COR-L47 (cell line): Measurements from ENCODE around the gene HIF3A.
"Not testable (repeated sequence)": the region's sequence is repeated elsewhere in the genome, so short reads cannot be mapped to it uniquely, and the experiment has no call there.

Experiments used
- DNase-seq: peaks from one replicate; lab custom pipeline; 2025; lab: John Stamatoyannopoulos, UW

HIF3A gene

DNA sequence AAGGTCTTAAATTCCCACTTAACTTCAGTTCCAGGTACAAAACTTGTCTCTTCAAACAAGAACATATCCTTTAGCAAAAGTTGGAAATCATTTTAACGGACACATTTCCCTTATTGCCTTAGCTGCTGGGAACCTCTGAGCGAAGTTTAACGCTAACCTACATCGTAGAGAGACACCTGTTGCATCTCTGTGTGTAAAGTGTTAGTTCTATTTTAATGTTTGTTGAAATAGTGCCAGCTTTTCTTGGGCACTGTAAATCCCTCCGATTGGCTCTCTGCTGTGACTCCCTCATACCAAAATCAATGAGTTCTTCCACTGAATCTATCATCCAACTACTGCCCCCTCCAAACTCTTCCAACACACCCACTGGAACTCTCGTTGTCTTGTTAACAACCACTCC is 2.3 kb upstream of the HIF3A start:
- no peak for DNase-seq

DNA sequence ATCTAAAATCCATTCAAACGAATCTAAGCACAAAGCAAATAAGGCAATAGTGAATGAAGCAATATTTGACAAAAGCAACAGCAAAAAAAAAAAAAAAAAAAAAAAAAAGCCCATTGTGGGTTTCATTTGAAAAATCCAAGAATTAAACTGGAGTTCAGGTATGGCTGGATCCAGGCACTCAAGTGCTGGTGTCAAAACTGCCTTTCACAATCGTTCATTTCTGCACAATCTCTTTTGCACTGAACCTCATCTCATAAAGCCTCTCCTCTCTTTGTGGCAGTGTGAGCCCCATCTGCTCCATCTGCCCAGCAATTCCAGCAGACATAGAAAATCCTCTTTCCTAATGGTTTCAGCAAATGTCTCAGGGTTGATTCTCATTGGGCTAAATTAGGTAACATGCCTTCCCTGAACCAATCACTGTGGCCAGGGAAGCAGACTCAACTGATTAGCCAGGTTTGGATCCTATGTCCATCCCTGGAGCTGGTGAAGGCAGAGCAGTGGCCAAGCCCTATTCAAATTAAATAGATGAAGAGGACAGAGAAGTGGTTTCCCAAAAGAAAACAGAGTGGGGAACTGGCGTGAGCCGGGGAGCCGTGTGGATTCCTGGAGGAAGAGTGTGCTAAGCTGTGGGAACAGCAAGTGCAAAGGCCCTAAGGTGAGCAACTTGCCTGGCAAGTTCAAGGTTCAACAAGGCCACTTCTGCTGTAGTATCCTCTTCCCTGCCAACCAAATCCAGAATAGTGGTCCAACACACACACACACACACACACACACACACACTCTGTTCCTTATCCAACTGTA is 1.2 kb upstream of the HIF3A start:
- DNase-seq: no peak

DNA sequence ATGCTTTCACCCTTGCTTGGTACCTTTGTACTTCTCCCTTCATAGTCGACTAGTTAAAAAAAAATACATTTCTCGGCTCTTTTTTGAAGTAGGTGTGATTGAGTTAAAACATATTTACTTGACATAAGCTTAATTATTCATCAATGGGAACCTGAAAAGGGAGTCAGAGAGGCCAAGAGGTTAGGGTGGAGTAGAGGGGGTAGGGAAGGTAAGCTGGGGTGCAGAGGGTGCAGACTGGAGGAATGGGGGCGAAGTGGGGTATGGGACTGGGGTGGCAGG is 701 bp upstream of the HIF3A start:
- no peak for DNase-seq

DNA sequence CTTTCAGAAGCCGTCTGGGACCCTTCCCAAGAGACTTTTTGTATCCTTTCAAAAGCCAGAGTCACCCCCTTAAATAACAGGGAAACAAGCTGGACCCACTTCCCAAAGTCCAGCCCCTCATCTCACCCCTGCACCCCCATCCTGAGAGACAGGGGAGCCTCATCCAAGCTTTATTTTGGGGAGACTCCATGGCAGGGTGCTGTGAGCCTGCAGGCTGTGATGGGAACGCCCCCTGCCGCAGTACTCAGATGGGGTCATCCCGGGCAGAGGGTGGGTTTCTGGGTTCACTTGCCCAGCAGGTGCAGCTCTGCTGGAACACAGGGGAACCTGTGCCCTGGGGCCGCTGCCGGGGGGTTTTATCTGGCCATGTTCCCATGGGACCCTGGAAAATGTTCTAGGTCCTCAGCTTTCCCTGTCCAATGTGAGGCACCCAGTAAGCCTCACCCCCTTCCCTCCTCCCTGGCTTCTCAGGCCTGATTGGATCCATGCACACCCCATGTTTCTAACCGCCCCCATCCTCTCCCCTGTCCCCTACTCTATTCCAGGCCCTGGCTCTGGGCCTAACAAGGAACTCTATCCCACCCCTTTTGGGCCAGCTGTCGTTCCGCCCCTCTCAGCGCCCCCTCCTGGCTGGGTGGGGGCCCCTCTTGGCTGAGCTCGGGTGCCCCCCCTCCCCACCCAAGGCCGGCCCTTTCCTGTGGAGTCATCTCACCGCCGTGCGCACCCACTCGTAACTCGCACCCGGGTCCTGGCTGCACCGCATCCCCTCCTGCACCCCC is 1.0 kb downstream of the HIF3A start:
- no peak for DNase-seq

DNA sequence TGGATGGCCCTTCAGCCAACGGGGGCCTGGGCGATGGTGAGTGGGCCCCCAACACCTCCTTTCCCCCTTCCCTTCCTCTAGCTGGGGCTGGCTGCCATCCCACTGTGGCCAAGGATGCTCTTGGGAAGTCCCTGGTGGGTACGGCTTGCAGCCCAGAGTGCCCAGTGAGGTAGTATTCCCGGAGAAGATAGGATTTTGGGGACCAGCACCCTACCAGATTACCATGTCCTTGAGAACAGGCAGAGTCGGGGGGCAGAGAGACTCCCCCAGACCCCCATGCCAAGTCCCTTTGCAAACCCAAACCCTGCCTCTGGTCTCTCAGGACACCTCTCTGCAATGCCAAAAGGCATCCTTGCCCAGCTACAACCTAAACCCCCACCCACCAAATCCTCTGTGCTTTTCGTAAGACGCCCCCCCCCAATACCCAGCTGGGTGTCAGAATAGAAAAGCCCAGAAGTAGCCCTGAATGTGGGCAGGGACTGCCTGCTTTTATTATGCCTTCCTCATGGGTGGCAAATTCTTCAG is 1.7 kb downstream of the HIF3A start:
- no peak for DNase-seq

DNA sequence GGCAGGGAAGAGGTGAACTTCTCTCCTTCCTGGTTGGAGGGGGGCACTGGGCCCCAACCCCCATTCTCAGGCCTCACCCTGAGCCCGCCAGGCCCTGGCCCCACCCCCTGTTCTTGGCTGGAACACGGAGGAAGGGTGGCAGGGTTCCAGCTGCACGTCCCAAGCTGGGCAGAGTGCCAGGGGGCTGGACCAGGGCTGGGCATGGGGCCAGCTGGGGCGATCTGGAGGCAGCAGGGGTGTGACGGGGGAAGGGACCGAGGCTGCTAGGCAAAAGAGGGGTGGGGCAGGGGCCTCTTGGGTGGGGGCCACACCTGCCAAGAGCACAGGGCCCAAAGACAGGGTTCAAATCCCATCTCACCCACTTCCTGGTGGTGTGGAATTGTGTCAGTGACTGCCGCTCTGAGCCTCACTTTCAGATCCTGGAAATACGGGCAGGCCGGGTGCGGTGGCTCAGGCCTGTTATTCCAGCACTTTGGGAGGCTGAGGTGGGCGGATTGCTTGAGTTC is 2.2 kb downstream of the HIF3A start:
- peak; percentile 98 for DNase-seq

DNA sequence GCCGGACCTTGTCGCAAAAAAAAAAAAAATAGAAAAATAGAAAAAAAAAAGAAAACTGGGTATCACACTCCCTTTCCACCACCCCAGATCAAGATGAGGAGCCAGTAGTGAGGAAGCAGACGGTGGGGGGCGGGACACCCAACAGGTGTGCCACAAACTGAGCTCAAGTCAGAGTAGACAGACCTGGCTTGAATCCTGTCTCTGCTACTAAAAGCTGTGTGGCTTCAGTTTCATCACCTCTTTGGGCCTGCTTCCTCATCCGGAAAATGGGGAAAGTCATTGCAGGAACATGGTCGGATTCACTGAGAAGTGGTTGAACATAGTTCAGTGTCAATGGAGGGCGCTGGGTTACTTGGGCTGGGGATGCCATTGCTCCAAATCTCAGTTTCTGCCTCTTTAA is 2.9 kb downstream of the HIF3A start:
- DNase-seq: no peak

DNA sequence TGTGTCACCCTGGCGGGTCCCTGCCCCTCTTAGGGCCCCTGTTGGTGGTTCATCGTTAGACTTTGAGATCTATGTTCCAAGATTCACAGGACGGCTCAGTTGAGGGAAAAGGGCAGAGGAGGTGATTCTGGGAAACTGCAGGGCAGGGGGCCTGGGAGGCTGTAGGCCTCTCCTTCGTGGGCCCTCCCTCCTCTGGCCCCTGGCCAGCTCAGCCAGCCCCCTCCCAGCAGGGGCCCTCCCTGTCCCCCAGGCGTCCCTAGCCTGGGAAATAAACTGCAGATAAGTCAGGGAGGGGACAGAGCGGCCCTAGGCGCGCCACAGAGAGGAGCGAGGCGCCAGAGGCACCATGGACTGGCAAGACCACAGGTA is 6.5 kb downstream of the HIF3A start:
- DNase-seq: no peak

DNA sequence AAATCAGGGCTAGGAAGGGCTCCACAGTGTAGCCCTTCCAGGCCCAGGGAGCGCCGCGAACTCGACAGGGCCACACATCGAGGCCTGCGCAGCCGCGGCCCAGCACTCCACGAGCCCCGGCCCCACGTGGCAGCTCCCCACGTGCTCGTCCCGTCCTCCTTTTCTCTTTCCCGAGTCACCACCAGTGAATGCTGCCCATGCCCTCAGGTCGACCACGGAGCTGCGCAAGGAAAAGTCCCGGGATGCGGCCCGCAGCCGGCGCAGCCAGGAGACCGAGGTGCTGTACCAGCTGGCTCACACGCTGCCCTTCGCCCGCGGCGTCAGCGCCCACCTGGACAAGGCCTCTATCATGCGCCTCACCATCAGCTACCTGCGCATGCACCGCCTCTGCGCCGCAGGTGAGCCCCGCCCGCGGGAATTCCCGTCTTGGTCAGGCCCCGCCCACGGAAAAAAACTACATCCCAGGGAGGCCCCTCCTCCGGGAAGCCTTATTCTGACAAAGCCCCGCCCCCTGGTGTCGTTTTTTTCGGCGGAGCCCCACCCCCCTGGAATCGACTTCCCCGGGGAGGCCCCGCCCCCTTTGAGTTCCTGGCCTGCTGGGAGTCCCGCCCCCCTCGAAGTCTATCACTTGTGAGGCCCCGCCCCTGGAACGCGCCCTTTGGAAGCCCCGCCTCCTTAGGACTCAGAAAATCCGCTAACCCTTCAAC is 7.0 kb downstream of the HIF3A start:
- no peak for DNase-seq

DNA sequence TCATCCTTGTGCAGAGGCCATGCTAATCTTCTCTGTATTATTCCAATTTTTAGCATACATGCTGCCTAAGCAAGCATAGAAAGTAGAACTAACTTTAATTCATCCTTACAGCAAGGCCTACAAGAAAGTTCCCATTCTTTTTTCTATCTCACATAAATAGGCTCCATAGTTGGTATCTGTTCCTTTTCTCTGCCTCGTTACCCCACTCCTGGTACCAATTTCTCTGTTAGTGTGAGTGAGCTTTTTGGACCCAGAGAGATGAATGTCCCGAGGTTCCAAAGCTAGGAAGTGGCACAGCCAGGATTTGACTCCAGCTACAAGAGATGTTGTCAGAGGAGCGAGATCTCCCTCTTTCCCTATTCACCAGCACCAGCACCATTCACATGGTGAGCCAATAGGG is 9.7 kb downstream of the HIF3A start:
- no peak for DNase-seq

DNA sequence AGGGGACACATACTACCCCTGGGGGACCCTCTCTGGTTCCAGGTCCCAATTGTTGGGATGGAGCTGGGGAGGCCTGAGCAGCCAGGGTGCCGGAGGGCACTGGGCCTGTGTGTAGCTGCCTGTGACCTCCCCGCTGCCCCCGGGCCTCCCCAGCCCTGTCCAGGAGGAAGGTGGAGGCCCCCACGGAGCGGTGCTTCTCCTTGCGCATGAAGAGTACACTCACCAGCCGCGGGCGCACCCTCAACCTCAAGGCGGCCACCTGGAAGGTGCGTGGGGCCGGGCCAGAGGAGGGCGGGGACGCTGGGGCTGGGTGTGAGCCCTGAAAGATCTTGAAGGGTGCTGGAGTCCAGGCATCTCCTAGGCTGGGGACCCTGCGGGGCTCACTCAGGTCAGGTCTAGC is 11.7 kb downstream of the HIF3A start:
- DNase-seq: no peak

DNA sequence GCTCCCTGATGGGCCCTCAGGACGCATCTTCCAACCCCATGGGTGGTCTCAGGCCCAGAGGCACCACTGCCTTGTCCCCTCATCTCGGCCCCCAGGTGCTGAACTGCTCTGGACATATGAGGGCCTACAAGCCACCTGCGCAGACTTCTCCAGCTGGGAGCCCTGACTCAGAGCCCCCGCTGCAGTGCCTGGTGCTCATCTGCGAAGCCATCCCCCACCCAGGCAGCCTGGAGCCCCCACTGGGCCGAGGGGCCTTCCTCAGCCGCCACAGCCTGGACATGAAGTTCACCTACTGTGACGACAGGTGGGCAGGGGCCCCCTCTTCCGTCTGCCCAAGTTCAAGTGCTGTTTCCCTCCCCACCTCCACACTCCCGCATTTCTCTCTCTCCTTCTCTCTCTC is 12.2 kb downstream of the HIF3A start:
- no peak for DNase-seq

DNA sequence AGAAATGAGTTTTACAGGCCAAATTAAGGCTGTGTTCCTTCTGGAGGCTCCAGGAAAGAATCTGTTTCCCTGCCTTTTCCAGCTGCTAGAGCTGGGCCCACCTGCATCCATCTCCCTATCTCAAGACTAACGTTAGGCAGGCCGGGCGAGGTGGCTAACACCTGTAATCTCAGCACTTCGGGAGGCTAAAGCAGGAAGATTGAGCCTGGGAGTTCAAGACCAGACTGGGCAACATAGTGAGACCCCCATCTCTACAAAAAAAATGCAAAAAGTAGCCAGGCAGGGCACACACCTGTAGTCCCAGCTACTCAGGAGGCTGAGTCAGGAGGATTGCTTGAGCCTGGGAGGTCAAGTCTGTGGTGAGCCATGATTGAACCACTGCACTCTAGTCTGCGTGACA is 14.6 kb downstream of the HIF3A start:
- DNase-seq: no peak

DNA sequence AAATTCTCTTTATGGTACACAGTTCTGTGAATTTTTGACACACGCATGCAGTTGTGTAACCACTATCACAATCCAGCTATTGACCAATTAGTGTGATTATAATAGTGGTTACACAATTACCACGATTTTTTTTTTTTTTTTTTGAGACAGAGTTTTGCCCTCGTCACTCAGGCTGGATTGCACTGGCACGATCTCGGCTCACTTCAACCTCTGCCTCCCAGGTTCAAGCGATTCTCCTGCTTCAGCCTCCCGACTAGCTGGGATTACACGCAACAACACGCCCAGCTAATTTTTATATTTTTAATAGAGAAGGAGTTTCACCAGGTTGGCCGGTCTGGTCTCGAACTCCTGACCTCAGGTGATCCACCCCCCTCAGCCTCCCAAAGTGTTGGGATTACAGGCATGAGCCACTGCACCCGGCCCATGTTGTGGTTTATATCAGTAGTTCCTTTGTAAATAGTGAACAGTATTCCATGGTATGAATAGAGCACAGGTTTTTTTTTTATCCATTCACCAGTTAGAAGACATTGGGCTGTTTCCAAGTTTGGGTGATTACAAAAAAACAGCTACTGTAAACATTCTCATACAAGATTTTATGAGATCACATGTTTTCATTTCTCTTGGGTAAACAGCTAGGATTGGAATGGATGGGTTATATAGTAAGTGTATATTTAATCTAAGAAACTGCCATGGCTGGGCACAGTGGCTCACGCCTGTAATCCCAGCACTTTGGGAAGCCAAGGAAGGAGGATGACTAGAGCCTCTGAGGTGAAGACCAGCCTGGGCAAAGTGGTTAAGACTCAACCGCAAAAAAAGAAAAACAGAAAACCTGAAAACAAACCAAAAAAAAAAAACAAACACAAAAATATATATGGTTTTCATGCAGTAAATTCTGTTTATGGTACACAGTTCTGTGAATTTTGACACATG is 17.0 kb downstream of the HIF3A start:
- DNase-seq: peak; percentile 41

DNA sequence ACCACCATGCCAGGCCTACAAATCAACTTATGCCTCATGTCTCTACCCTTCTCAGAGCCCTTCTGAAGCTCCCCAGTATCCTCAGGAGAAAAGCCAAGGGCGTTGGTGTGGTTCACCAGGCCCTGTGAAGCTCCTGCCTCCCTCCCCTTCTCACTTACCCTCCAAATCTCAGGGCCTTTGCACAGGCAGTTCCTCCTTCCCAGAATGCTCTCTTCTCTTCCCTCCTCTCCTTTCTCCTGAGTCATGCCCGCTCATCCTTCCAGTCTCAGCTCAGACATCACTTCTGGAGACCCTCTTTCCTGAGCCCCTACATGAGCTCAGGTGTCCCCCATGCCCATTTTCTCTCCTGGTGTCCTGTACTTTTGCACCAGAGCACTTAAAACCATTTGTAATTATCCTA is 20.5 kb downstream of the HIF3A start:
- DNase-seq: no peak

DNA sequence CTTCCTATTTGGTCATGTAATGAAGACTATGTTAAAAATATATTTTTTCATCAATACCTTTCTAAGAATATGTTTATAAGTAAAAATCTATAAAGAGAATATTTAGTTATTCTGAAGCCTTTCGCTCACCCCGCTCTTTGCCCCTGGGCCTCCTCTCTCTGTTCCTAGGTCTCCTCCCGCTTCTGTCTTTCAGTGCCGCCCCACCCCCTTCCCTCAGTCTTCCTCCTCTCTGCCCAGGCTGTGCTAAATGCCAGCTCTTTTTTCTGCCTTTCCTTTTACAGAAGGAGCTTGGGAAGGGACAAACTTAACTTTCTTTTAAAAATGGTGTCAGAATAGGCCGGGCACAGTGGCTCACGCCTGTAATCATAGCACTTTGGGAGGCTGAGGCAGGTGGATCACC is 22.8 kb downstream of the HIF3A start:
- DNase-seq: no peak

DNA sequence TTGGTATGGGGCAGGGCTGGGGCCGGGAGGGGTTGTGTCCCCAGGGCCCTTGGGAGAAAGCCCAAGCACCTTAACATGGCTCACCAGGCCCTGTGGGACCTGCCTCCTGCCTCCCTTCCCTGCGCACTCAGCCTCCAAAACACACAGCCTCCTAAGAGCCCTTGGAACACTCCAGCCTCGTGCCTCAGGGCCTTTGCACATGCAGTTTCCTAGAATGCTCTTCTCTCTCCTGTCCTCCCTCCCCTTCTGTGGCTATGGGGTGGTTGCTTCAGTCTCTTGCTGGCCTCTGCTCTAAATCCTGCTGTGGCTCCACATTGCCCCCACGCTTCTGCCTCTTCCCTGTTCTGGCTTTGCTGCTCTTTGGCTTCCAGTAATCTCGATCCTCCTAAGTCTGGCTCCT is 23.7 kb downstream of the HIF3A start:
- DNase-seq: no peak

DNA sequence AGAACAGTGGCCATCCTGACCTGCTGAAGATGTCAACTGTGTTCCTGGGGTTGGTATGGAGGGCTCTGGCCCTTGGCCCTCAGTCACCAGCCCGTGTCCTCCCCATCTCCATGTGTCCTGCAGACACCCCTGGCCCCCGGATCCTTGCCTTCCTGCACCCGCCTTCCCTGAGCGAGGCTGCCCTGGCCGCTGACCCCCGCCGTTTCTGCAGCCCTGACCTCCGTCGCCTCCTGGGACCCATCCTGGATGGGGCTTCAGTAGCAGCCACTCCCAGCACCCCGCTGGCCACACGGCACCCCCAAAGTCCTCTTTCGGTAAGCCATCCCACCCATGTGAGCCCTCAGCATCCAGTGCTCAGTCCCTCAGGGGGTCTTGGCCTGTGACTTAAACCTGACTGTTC is 24.8 kb downstream of the HIF3A start:
- no peak for DNase-seq

DNA sequence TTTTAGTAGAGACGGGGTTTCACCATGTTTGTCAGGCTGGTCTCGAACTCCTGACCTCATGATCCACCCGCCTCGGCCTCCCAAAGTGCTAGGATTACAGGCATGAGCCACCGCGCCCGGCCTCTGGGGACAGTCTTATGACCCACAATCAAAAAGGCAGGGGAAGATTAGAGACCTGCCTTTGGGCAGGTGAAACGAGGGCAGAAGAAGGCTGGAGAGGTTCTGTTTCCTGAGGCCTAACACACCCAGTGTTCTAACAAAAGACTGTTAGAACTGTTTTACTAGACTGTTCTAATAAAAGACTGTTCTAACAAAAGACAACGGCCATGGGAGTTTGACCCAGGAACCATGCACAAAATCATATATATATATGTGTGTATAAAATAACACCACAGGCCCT is 26.4 kb downstream of the HIF3A start:
- not testable (repeated sequence) for DNase-seq

DNA sequence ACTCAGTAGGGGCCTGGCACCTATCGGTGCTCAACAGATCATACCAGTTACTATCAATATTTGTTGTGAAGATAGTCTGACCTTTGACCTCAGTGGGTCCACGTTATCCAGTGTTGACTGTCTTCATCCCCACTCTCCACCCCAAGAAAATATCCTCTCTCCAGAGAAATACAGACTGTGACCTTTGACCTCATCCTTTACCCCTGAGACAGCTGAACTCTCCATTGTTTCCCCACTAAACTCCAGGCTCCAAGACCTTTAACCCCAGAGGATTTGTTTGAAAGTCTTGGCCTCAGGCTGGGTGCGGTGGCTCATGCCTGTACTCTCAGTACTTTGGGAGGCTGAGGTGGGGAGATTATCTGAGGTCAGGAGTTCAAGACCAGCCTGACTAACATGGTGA is 27.4 kb downstream of the HIF3A start:
- DNase-seq: no peak

DNA sequence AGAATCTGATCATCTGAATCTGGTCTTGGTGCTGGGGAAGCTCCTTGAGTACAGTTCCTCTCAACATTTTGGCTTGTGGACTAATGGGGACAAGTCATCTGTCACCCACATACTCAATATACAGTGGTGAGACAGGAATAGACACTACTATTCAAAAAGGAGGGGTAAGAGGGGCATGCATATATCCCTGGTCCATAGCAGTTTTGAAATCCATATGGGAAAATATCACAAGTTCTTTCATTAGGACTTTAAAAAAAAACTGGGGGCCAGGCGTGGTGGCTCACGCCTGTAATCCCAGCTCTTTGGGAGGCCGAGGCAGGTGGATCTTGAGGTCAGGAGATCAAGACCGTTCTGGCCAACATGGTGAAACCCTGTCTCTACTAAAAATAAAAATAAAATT is 29.8 kb downstream of the HIF3A start:
- no peak for DNase-seq

DNA sequence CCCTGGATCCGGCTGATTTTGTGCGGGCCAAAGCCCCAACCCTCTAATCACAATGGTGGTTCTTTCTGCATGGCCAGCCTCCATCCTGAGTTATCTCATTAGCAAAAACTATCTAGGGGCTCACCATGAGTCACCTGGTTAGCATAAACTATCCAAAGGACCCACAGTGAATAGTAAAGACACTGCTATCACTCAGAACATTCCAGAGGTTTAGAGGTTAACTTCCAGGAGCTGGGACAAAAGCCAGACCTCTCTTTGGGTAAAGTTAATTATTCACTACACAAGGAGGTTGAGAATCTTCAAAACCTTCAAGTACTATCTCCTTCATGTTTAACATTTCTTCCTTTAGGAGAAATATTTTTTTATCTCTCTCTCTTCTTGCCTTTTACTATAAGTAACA is 31.2 kb downstream of the HIF3A start:
- no peak for DNase-seq
